Measurements from ENCODE around the gene PKNOX2.

GRCh38 chr11:125286486-125286885, 121.9 kb downstream of the PKNOX2 start:
- TF ChIP-seq RAD21 (IDR thresholded peaks at IDR 0.05; ENCODE audit: low read length), result no peak
- no peak for TF ChIP-seq MAZ (IDR thresholded peaks at IDR 0.05; ENCODE audit: borderline replicate concordance, low read depth, low read length)
- TF ChIP-seq MAFK (IDR thresholded peaks at IDR 0.05; ENCODE audit: low read depth, low read length), result no peak
- no peak for TF ChIP-seq CTCF (conservative IDR thresholded peaks at IDR 0.05; ENCODE audit: low read depth, low read length)
- TF ChIP-seq CEBPB (IDR thresholded peaks at IDR 0.05; ENCODE audit: low read depth, low read length), result no peak
- TF ChIP-seq POLR2A (IDR thresholded peaks at IDR 0.05; ENCODE audit: low read depth, low read length), result no peak
- TF ChIP-seq CHD1 (IDR thresholded peaks at IDR 0.05; ENCODE audit: low read depth, low read length), result no peak

Data from IMR-90 (cell line).